ENCODE data around the gene TSGA10IP. TPM values are rescaled to one million over a fixed set of nuclear protein-coding genes. Genes with fewer than 3 reads are reported as not detected.
"Not testable (repeated sequence)": the region's sequence is repeated elsewhere in the genome, so short reads cannot be mapped to it uniquely, and the experiment has no call there.

Gene TSGA10IP
- total RNA-seq, 1 donor from 2014 or later: 0.68 TPM

DNA sequence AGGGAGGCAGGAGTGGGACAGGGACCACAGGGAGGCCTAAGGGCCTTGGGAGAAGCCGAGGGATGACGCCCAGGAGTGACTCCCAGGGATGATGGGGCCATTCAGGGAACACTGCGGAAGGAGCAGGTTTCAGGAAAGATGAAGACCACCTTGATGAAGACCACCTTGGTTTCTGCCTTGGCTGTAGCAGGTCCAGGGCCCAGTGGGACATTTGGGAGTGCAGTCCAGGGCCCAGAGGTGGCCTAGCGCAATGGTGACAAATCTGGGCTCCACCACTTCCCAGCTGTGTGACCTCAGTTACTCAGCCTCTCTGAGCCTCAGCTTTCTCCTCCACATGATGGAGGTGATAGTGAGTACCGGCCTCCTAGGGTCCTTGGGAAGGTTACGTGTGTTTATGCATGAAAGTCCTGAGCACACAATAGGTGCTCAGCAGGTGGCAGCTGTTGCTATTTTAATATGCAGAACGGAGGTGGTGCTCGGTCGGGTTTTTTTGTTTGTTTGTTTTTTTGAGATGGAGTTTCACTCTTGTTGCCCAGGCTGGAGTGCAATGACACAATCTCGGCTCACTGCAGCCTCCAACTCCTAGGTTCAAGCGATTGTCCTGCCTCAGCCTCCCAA is 770 bp downstream of the TSGA10IP start:
- no peak for DNase-seq (ENCODE audit: low spot score)

DNA sequence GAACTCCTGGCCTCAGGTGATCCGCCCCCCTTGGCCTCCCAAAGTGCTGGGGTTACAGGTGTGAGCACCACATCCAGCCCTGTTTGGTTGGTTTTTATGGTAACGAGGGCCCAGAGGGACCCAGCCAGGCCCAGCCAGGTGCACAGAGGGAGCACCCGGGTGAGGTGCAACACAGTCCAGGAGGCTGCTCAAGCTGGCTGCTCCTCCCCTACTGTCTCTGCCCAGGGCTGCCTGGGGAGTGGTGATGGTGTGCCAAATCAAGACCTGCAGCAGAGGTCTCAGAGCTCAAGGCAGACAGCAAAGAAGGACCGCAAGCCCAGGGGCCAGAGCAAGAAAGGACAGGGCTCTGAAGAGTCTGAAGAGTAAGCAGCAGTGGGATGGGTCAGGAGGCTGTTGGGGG is 1.4 kb downstream of the TSGA10IP start:
- DNase-seq (ENCODE audit: low spot score): no peak

DNA sequence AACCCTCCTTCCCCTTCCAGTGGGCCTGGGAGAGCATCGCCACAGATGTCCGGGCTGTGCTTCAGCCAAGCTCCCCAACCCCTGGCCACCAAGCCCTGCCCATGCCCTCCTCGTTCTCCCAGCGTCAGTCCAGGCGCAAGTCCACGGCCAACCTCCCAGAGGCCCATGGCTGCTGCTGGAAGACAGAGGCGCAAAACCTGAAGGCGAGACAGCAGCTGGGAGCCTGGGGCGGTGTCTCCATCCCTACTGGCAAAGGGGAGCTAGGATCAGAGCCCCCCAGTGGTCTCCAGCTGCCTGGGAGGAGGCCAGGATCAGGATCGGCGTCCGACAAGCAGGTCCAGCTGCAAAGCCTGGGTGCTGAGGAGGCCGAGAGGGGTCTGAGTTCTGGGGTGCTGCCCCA is 1.9 kb downstream of the TSGA10IP start:
- no peak for DNase-seq (ENCODE audit: low spot score)

DNA sequence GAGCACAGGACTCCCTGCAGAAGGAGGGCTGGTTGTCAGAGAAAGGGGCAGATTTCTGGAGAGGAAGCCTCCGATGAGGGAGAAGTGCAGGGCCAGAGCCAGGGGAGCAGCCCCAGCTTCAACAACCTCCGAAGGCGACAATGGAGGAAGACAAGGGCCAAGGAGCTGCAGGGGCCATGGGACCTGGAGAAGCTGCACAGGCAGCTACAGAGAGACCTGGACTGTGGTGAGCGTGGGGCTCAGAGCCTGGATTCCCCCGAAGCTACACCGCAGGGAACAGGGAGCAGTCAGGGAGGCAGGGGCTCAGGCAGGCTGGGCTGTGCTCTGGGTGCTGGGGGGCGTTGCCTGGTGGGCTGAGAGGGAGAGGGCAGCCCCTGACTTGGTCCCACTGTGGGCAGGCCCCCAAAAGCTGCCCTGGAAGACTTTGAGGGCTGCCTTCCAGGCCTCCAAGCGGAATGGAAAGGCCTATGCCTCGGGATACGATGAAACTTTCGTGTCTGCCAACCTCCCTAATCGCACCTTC is 2.4 kb downstream of the TSGA10IP start:
- DNase-seq (ENCODE audit: low spot score): no peak

DNA sequence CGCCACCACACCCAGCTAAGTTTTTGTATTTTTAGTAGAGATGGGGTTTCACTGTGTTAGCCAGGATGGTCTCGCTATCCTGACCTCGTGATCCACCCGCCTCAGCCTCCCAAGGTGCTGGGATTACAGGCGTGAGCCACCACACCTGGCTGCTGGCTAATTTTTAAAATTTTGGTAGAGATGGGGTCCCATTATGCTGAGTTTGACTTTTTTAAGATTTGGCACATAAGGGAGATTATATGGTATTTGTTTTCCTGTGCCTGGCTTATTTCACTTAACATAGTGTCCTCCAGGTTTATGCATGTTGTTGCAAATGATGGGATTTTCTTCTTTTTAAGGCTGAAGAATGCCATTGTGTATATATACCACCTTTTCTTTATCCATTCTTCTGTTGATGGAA is 5.4 kb downstream of the TSGA10IP start:
- not testable (repeated sequence) for DNase-seq (ENCODE audit: low spot score)

DNA sequence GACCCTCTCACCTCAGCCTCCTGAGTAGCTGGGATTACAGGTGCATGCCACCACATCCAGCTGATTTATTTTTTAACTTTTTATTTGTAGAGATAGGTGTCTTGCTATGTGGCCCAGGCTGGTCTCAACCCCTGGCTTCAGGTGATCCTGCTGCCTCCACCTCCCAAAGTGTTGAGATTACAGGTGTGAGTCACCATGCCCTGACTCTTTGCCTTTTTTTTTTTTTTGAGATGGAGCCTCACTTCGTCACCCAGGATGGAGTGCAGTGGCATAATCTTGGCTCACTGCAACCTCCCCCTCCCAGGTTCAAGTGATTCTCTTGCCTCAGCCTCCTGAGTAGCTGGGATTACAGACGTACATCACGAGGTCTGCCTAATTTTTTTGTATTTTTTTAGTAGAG is 6.4 kb downstream of the TSGA10IP start:
- not testable (repeated sequence) for DNase-seq (ENCODE audit: low spot score)

DNA sequence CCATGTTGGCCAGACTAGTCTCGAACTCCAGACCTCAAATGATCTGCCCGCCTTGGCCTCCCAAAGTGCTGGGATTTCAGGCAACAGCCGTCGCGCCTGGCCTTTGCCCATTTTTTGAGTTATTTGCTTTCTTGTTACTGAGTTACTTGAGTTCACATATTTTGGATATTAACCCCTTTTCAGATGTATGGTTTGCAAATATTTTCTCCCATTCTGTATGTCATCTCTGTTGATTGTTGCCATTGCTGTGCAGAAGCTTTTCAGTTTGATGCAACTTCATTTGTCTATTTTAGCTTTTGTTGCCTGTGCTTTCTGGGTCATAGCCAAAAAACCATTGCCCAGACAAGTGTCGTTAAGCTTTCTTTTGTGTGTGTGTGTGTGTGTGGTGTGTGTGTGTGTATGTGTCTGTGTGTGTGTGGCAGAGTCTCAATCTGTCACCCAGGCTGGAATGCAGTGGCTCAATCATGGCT is 6.8 kb downstream of the TSGA10IP start:
- DNase-seq (ENCODE audit: low spot score): no peak

DNA sequence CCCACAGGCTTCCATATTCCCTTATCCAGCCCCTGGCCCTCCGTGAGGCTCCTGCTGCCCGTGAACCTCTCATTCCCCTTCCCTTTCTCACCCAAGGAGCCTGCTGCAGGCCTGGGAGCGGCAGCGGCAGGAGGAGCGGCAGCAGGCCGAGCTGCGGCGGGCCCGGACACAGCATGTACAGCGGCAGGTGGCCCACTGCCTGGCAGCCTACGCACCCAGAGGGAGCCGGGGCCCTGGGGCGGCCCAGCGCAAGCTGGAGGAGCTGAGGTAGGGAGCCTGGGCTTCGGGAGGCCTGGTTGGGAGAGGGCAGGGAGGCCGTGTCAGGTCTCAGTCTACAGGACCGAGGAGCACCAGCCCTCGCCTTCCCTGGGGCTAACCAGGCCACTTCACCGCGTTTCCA is 8.2 kb downstream of the TSGA10IP start:
- DNase-seq (ENCODE audit: low spot score): no peak

DNA sequence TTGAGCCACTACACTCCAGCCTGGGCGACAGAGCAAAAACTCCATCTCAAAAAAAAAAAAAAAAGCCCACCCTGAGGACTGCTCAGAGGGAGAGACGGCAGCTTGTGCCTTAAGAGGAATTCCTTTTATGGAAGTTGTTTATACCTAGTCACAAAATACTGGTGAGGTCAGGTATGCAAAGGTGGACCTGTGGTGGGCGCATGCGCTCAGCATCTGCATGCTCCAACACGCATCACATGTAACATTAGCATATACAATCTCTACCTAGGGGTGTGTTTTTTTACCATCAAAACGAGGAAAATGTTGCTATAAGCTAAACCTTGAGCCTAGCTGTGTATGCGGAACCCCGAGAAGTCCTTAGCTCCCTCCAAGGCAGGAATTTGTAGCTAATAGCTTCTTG is 9.5 kb downstream of the TSGA10IP start:
- no peak for DNase-seq (ENCODE audit: low spot score)

DNA sequence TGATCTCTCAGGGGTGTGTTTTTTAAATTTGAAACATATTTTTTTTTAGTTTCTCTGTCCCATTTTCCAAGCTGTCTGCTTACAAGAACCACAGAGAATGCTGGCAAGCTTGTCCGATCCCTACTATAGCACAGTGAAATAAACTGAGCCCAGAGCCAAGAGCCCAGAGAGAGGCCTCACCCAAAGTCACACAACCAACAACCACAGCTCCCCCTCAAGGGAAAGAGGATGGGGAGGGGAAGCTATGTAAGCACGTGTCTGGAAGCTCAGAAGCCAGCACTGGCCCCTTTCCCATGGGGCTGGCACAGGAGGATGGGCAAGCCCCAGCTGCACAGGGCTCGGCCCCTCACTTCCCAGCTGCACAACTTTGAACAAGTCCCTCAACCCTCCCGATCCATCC is 13.0 kb downstream of the TSGA10IP start:
- no peak for DNase-seq (ENCODE audit: low spot score)

DNA sequence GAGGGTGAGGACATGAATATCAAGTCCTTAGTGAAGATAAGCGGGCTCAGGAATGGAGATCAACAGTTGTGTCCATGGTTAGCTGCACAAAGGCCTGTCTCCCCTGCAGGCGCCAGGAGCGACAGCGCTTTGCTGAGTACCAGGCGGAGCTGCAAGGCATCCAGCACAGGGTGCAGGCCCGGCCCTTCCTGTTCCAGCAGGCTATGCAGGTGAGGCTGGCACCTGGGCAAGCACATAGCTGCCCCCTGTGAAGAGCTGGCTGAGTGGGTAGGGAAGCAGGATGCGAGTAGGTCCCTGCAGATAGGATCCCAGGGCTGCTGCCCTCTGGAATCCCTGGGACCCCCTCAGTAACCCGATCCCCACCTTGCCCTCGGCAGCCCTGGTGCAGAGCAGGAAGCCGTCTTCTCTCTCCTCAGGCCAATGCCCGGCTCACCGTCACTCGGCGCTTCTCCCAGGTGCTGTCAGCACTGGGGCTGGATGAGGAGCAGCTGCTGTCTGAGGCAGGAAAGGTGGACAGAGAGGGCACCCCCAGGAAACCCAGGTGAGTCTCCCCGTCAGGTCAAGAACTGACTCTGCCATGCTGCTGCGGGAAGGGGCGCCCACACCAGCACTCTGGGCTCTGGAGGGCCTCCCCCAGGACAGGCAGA is 13.6 kb downstream of the TSGA10IP start:
- DNase-seq (ENCODE audit: low spot score): no peak

DNA sequence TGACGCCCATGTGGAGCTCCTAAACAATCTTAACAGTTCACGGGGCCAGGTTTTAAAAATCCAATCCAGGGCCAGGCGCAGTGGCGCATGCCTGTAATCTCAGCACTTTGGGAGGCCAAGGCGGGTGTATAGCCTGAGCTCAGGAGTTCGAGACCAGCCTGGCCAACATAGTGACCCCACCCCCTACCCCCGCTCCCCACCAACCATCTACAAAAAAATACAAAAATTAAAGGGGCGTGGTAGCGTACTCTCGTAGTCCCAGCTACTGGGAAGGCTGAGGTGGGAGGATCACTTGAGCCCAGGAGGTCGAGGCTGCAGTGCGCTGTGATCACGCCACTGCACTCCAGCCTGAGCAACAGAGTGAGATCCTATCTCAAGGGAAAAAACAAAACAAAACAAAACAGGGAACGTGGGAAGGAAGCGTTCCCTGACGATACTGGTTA is 15.6 kb downstream of the TSGA10IP start:
- DNase-seq (ENCODE audit: low spot score): no peak

DNA sequence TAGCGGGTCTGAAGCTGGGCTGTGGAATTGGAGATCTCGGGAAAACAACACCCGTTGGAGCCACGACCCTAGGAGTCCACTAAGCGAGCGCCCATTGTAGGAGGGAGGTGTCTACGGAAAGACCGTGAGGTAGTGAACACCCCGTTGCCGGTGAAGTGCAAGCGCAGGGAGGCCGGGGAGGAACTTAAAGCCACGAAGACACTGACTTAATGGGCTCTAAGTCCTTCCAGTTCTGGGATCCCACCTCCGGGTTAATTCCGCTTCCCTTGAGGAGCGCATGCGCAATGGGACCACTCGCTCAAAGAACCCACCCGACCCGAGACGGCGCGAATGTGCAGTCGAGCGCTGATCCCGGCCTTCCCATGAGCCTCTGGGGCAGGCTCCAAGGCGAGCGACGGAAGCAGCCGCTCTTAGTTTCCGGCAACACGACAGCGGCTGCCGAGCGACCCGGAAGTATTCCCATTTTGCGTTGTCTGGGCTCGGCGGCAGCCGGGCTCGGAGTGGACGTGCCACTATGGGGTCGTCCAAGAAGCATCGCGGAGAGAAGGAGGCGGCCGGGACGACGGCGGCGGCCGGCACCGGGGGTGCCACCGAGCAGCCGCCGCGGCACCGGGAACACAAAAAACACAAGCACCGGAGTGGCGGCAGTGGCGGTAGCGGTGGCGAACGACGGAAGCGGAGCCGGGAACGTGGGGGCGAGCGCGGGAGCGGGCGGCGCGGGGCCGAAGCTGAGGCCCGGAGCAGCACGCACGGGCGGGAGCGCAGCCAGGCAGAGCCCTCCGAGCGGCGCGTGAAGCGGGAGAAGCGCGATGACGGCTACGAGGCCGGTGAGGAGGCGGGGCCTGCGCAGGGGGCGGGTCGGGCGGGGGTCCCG is 16.2 kb downstream of the TSGA10IP start, which contains the start of gene SART1:
Gene SART1 (plus strand): TSS at position 468 of the 874 bp plus-strand sequence. CDS start 47 bp downstream, at position 515.
- DNase-seq (ENCODE audit: low spot score): peak; percentile 97

DNA sequence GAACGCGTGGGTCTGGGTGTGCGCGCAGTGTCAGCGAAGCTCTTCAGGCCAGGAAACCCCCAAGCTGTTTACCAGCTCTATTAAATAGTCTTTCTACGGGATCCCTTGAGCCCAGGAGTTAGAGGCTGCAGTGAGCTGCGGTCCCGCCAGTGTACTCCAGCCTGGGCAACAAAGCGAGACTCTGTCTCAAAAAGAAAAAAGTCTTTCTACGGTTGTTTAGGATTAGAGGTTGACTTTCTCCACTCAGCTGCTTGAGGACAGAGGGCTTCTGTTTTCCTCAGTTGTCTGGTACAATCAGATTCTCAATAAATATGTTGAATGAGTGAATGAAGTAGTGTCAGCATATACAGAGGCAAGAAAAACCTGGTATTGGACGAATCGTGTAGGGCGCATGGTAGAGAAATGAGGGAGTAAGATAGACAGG is 16.9 kb downstream of the TSGA10IP start:
- DNase-seq (ENCODE audit: low spot score): no peak

DNA sequence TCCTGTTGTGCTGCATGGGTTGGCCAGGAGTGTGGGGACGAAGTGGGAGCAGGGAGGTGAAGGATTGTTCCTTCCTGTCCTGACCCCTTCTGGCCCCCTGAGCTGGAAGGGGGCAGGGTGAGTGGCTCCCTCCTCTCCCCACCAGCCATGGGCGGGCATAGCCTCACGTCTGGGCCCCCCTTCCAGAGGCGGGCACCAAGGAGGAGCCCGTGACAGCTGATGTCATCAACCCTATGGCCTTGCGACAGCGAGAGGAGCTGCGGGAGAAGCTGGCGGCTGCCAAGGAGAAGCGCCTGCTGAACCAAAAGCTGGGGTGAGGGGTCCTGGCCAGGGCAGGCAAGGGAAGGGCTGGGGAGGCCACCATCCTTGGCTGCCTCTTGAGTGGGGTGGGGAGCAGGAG is 19.6 kb downstream of the TSGA10IP start:
- no peak for DNase-seq (ENCODE audit: low spot score)

DNA sequence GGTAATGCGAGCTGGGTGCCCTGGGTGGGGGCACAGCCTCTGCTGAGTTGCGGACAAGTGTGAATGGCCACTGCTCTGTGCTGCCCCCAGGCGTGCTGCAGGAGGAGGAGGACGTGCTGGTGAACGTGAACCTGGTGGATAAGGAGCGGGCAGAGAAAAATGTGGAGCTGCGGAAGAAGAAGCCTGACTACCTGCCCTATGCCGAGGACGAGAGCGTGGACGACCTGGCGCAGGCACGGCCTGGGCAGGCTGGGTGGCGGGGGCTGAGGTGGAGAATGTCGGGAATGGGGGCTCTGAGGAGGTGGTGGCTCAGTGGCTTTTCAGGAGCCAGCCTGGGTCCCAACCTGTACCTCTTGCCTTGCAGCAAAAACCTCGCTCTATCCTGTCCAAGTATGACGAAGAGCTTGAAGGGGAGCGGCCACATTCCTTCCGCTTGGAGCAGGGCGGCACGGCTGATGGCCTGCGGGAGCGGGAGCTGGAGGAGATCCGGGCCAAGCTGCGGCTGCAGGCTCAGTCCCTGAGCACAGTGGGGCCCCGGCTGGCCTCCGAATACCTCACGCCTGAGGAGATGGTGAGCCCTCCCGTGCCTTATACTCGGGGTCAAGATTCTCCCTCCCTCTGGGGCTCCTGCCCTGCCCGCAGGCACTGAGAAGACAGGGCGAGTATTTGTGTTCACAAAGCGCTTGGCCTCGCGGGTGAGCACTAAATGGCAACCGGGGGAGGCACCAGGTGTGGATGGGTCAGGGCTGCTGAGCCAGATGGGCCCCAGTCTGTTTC is 20.9 kb downstream of the TSGA10IP start:
- DNase-seq (ENCODE audit: low spot score): no peak

DNA sequence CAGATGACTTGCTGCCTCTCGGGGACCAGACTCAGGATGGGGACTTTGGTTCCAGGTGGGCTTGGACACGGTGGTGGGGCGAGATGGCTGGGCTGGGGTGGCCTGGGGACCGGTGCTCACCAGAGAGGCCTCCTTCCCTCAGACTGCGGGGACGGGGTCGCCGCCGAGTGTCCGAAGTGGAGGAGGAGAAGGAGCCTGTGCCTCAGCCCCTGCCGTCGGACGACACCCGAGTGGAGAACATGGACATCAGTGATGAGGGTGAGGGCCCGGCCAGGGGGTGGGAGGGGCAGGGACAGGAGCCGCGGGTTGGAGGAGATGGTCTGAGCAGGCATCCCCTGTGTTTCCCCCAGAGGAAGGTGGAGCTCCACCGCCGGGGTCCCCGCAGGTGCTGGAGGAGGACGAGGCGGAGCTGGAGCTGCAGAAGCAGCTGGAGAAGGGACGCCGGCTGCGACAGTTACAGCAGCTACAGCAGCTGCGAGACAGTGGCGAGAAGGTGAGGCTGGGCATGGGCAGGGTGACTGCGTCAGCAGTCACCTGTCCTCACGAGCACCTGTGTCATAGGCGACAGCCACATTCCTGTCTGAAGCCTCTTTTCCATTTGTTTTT is 22.2 kb downstream of the TSGA10IP start:
- DNase-seq (ENCODE audit: low spot score): no peak

DNA sequence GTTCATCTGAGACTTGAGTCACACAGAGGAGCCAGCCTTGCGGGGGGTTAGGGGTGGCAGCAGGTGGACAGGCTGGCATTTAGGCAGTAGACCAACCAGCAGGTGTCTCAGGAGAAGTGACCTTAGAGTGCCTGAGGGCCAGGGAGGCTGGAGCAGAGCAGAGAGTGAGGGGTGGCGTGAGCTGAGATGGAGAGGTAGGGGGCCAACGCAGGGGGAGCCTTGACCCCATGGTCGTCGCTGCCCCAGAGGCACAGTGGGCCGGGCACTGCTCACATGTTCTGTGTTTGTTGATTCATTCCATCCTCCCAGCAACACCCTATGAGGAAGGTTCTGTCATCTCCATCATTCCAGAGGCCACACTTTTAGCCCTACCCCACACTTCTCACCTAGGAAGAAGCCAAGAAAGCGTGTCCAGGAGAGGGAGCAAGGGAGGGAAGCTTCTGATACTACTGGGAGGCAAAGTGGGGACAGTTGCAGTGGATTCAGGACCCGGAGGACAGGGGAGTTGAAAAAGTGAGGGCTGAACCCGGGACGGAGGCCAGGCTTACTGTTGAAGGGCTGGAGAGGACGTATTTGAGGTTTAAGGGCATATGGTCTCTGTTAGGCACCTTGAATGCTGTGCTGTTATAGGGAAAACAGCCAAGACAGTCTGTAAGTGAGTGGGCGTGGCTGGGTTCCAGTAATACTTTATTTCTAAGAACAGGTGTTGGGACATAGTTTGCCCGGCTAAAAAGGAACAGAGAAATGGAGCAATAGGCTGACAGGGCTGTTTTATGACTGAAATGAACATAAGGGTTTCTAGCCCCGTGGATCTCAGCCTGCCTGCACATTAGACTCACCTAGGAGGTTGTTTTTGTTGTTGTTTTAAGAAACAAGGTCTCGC is 23.6 kb downstream of the TSGA10IP start:
- DNase-seq (ENCODE audit: low spot score): no peak

DNA sequence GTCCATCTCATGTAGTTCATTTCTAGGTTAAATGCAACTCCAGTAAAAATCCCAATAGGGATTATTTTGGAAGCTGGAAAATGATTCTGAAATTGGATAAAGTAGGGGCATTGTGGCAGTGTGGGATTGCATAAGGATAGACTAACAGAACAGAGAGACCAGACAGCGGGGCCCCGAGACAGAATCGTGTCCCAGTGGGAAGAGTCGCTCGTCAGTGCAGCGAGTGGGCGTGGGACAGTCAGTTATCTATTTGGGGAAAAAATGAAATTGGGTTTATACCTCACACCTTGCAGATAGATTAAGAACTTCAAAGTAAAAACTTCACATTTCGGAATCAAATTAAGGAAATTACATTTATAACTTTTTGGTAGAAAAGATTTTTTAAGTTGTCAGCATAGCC is 26.8 kb downstream of the TSGA10IP start:
- DNase-seq (ENCODE audit: low spot score): no peak

All from ureter (tissue), 1 donor.